Right cardiac atrium (tissue), 5 donors: ENCODE results near the gene AATK. TPM values are rescaled to one million over a fixed set of nuclear protein-coding genes. Genes with fewer than 3 reads are reported as not detected.
A peak's percentile ranks its signal among the peaks of the same experiment; 100 is the strongest.

ENCODE experiments used
- ATAC-seq, 2 donors: fragments of 200-7000 bp; cut with Tn5 transposase; one replicate each; pipeline versions ENCODE4 v1.8.0 to v1.9.1; 2020; ENCODE audit warnings: moderate library complexity in 2 of 2, mild to moderate bottlenecking in 1 of 2
- DNase-seq, 3 donors: peaks; one replicate each; pipeline ENCODE4 v3.0.0-alpha.2; 2020
- H3K27ac ChIP-seq: one replicate; pipeline ENCODE4 v1.5.1; 2013; ENCODE audit warnings: mild to moderate bottlenecking, low read length, control low read depth, moderate library complexity
- H3K27me3 ChIP-seq: one replicate; pipeline ENCODE4 v1.6.1; 2013; ENCODE audit not compliant: control insufficient read depth, insufficient read depth
- H3K4me1 ChIP-seq: one replicate; pipeline ENCODE4 v1.6.1; 2013; ENCODE audit warnings: low read length; ENCODE audit not compliant: control insufficient read depth, insufficient read depth
- H3K4me3 ChIP-seq: one replicate; pipeline ENCODE4 v1.5.1; 2013; ENCODE audit warnings: low read length, control low read depth
- H3K9me3 ChIP-seq: one replicate; pipeline ENCODE4 v1.6.1; 2013; ENCODE audit warnings: low read length; ENCODE audit not compliant: control insufficient read depth
- WGBS: extraction: QIAGEN DNeasy Blood & Tissue Kit; methylation state at CpG from one replicate; pipeline ENCODE4 v1.1.7; 2013; 5-methylcytosine and 5-hydroxymethylcytosine counted together
- intact Hi-C, 4 donors: fragments of 100-400 bp; cut with DNase I; formaldehyde crosslinking; loops; one replicate each; pipeline versions ENCODE4 v1.11.0 to v1.14.0; 2022 to 2023
- polyA plus RNA-seq: library from polyadenylated mRNA; stranded (reverse); fragments of 200-250 nt; gene quantifications from one replicate; pipeline ENCODE4 v1.2.3, GENCODE V29; 2013
- total RNA-seq, 4 donors: library from RNA; stranded (reverse); fragmentation: NEBNext Ultra II Directional; extraction: Animal tissue kit (Norgen Biotek cat#: 25700); gene quantifications; one replicate each; pipeline ENCODE4 v1.2.1, GENCODE V29; 2021
- donor health status: healthy with polysubstance abuse.
- donor health status: DM: no; HTN: yes; CAD: no.
- donor health status: DM: no; HTN: no; CAD: no.
- donor health status: DM: no; HTN: yes; CAD: no; lungs with severe emphysema.
- donor health status: DM: yes; HTN: yes; CAD: no.

AATK gene
- total and polyA plus RNA-seq, 5 donors = 8.6 to 15.4 (median 12.4) TPM

DNA sequence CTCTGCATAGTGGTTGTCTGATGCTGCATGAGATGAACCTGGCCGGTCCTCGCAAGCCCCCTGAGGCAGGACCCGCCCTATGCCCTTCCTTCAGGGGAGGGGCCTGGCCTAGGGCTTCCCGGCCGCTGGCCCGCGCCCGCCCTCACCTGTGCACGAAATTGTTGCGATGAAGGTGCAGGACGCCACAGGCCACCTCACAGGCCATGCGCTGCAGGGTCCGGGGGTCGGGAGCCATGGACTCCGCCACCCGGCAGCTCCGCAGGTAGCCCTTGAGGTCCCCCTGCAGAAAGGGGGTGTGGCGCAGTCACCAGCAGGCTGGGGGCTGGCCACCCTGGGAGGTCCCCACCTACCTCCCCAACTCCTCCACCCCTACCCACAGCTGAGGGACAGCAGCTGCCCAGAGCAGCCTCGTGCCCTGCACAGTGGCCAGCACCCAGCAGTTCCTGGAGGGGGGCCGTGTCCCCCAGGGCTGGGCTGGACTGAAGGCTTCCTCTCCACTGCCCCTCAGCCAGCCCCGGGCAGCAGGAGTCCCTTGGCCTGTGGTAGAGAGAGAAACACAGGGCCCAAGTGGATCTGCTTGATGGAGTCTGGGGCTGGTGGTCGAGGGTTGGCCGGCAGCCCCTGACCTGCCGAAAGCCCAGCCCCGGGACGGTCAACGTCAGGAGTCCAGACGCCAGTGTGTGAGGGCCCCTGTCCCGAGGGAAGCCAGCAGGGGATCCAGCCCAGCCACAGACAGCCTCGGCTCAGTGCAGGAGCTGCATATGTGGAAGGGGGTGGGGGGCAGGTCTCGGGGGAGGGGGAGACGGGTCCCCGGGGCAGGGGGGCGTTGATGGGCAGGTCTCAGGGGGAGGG, 39.5 kb downstream of the AATK start:
- H3K27me3 ChIP-seq = no peaks in the 10 kb centered on the region
- H3K27ac ChIP-seq = no peak overlapping the region
- H3K4me1 ChIP-seq = no peaks in the 10 kb centered on the region
- H3K4me3 ChIP-seq = no peak overlapping the region
- intact Hi-C loops = no loop called here
- WGBS = 61% methylated on average over 34 of the region's 34 CpGs
- no peaks in the 10 kb centered on the region for H3K9me3 ChIP-seq
- no peak for DNase-seq
- no peak for ATAC-seq

GRCh38 chr17:81125573-81126081, 40.4 kb downstream of the AATK start:
- 41% methylated on average over 14 of the region's 14 CpGs for WGBS
- no peak overlapping the region for H3K27ac ChIP-seq
- intact Hi-C loops = no loop called here
- no peak overlapping the region for H3K4me3 ChIP-seq
- no peaks in the 10 kb centered on the region for H3K27me3 ChIP-seq
- DNase-seq (no peak), ATAC-seq (peak; percentile 2 to 30)
- H3K4me1 ChIP-seq = no peaks in the 10 kb centered on the region
- no peaks in the 10 kb centered on the region for H3K9me3 ChIP-seq

DNA sequence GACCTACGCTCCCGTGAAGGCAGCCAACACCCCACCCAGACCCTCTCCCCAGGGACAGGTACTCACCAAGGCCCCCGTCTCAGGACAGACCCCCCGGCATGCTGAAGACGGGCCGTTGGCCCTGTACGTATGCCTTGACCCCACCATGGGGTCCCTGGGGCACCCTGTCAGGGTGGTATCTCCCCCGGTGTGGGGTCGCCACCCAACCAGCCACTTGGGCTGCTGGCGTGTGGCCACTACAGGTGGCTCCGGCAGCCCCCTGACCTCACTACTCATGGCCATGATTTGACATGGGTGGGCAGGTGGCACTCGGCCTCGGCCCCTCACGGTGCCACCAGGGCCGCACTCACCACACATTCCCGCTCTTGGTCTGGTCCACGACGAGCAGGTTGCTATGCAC, 41.6 kb downstream of the AATK start:
- Histone ChIP-seq H3K27me3 (no peaks in the 10 kb centered on the region), H3K4me1 (no peaks in the 10 kb centered on the region), H3K27ac (no peak overlapping the region), H3K4me3 (no peak overlapping the region), H3K9me3 (no peaks in the 10 kb centered on the region)
- WGBS = 93% methylated on average over 18 of the region's 18 CpGs
- DNase-seq = no peak
- no peak for ATAC-seq
- intact Hi-C loops = no loop called here

DNA sequence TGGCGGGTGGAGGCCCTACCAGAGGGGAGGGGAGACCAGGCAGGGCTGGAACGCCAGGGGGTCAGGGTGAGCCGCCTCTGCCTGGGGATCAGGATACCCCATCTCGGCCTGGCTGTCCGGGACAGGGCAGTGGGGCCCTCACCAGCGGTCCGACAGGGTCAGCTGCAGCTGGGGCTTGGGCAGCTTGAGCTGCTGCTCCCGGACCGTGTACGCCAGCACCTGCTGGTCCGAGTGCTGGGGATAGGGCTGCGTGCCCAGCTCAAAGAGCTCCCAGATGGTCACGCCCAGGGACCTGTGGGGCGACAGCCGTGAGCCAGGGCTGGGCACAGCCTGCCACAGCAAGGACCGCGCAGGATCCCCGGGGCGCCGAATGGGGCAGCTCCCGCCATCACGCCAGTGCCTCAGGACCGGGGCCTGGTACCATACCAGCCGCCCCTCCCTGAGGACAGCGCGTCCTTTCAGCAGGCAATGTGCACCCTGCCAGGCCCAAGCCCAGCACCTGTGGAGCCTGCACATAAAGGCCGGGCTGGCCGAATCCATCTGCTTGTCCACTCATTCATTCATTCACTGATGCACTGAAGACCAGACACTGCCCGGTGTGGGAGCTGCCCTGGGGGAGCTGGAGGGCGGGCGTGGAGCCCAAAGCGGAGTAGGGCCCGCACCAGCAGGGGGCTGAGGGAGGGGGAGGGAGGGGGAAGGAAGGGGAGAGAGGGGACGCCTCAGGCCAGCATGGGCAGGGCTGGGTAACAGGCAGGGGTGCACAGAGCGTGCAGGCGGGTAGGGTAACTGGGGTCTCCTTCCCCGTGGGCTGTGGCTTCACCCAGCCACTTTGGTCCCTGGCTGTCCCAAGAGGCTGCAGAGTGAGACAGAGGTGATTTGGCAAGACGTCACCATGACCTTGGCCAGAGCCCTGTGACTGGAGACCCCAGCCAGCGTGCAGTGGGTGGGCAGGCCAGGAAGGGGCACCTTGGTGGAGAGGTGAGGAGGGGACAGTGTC, 42.7 kb downstream of the AATK start:
- Histone ChIP-seq H3K9me3 (no peaks in the 10 kb centered on the region), H3K27me3 (no peaks in the 10 kb centered on the region), H3K27ac (no peak overlapping the region), H3K4me1 (no peaks in the 10 kb centered on the region), H3K4me3 (no peak overlapping the region)
- ATAC-seq = no peak
- DNase-seq = no peak
- whole genome bisulfite sequencing = 86% methylated on average over 39 of the region's 39 CpGs
- intact Hi-C loops = no loop called here

- 41% methylated on average over 109 of the region's 109 CpGs for WGBS
- H3K27me3 ChIP-seq = no peaks in the 10 kb centered on the region
- H3K4me3 ChIP-seq = no peak overlapping the region
- no peaks in the 10 kb centered on the region for H3K9me3 ChIP-seq
- H3K27ac ChIP-seq = no peak overlapping the region
- ATAC-seq (no peak), DNase-seq (no peak)
- intact Hi-C loops = no loop called here
- no peaks in the 10 kb centered on the region for H3K4me1 ChIP-seq
These were observed 43.9 kb downstream of the AATK start for GRCh38 chr17:81121841-81122733.

GRCh38 chr17:81120695-81121621, 45.1 kb downstream of the AATK start:
- Histone ChIP-seq H3K9me3 (no peaks in the 10 kb centered on the region), H3K27me3 (no peaks in the 10 kb centered on the region), H3K27ac (no peak overlapping the region), H3K4me1 (no peaks in the 10 kb centered on the region), H3K4me3 (no peak overlapping the region)
- DNase-seq (no peak), ATAC-seq (no peak)
- WGBS = 75% methylated on average over 45 of the region's 45 CpGs
- intact Hi-C loops = no loop called here

DNA sequence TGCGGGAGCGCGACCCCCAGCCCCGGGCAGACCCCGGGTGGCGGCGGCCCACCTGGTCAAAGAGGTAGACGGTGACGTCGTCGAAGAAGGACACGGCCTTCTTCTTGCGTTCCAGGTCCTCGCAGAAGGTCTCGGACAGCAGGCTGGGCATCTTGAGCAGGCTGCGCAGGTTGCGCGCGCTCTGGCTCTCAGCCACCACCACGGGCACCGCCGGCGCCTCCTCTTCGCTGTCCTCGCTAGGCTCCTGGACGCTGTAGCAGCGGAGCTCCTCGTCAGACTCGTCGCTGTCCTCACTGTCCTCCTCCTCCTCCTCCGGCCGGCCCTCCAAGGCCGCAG, 45.9 kb downstream of the AATK start:
- intact Hi-C loops = no loop called here

GRCh38 chr17:81119223-81120148, 46.5 kb downstream of the AATK start:
- H3K4me3 ChIP-seq = no peak overlapping the region
- peak; percentile 46 to 66 for ATAC-seq
- H3K27me3 ChIP-seq = no peaks in the 10 kb centered on the region
- 23% methylated on average over 88 of the region's 89 CpGs for WGBS
- intact Hi-C loops = no loop called here
- no peak overlapping the region for H3K27ac ChIP-seq
- no peaks in the 10 kb centered on the region for H3K9me3 ChIP-seq
- DNase-seq = peak; percentile 88
- H3K4me1 ChIP-seq = no peaks in the 10 kb centered on the region

More for the DNA sequence above, 45.9 kb downstream of the AATK start:
- H3K27ac ChIP-seq = no peak overlapping the region
- 74% methylated on average over 33 of the region's 33 CpGs for WGBS
- no peaks in the 10 kb centered on the region for H3K9me3 ChIP-seq
- no peaks in the 10 kb centered on the region for H3K4me1 ChIP-seq
- ATAC-seq (no peak), DNase-seq (no peak)
- no peak overlapping the region for H3K4me3 ChIP-seq
- no peaks in the 10 kb centered on the region for H3K27me3 ChIP-seq
